HG03025 (cell line): Measurements from ENCODE around the gene CARD10.
"Not testable (repeated sequence)": the region's sequence is repeated elsewhere in the genome, so short reads cannot be mapped to it uniquely, and the experiment has no call there.

ENCODE experiments used
- ATAC-seq: cut with Tn5 transposase; IDR thresholded peaks from one replicate; pipeline ENCODE4 v1.9.1; 2021; ENCODE audit warnings: mild to moderate bottlenecking, moderate library complexity; ENCODE audit not compliant: unreplicated experiment, low FRiP score

Gene CARD10

GRCh38 chr22:37529652-37530345, 10.6 kb upstream of the CARD10 start:
- ATAC-seq = no peak

- ATAC-seq = not testable (repeated sequence)
Measured at GRCh38 chr22:37527952-37528351, 8.7 kb upstream of the CARD10 start.

- not testable (repeated sequence) for ATAC-seq
Measured at GRCh38 chr22:37527081-37527752, 8.0 kb upstream of the CARD10 start.

GRCh38 chr22:37526376-37526775, 7.2 kb upstream of the CARD10 start:
- ATAC-seq = no peak

GRCh38 chr22:37525746-37526350, 6.6 kb upstream of the CARD10 start:
- ATAC-seq = no peak

- ATAC-seq = no peak
Measured at GRCh38 chr22:37525073-37525745, 6.0 kb upstream of the CARD10 start.

- ATAC-seq = no peak
Measured at GRCh38 chr22:37522482-37522881, 3.3 kb upstream of the CARD10 start.

GRCh38 chr22:37521236-37521739, 2.1 kb upstream of the CARD10 start:
- ATAC-seq = no peak

GRCh38 chr22:37520776-37521191, 1.6 kb upstream of the CARD10 start:
- no peak for ATAC-seq

GRCh38 chr22:37518509-37519267, 527 bp downstream of the CARD10 start:
- ATAC-seq = no peak

GRCh38 chr22:37517826-37518450, 1.3 kb downstream of the CARD10 start:
- ATAC-seq = no peak

- no peak for ATAC-seq
Measured at GRCh38 chr22:37516456-37516855, 2.8 kb downstream of the CARD10 start.

- no peak for ATAC-seq
Measured at GRCh38 chr22:37515901-37516300, 3.3 kb downstream of the CARD10 start.

- ATAC-seq = no peak
Measured at GRCh38 chr22:37514526-37515051, 4.6 kb downstream of the CARD10 start.

GRCh38 chr22:37511395-37512104, 7.7 kb downstream of the CARD10 start:
- ATAC-seq = no peak

GRCh38 chr22:37510091-37510490, 9.1 kb downstream of the CARD10 start:
- no peak for ATAC-seq

- ATAC-seq = no peak
Measured at GRCh38 chr22:37509059-37509860, 10.0 kb downstream of the CARD10 start.

- no peak for ATAC-seq
Measured at GRCh38 chr22:37508431-37508992, 10.7 kb downstream of the CARD10 start.
